CD4-positive, alpha-beta memory T cell (primary cell): ENCODE measurements around the gene PSMD1. TPM values are rescaled to one million over a fixed set of nuclear protein-coding genes. Genes with fewer than 3 reads are reported as not detected.
"Not testable (repeated sequence)": the region's sequence is repeated elsewhere in the genome, so short reads cannot be mapped to it uniquely, and the experiment has no call there.

Experiments
- CTCF ChIA-PET: fragments of 350-600 bp; sonication (Branson Sonifier 250); formaldehyde crosslinking; loops from one replicate; lab custom pipeline; 2021; ENCODE audit warnings: inconsistent platforms; ENCODE audit not compliant: partially characterized antibody; lab: Charles Lee
- POLR2A ChIA-PET: fragments of 350-600 bp; sonication (Branson Sonifier 250); formaldehyde crosslinking; loops from one replicate; lab custom pipeline; 2021; ENCODE audit not compliant: partially characterized antibody; lab: Charles Lee
- DNase-seq, 5 donors: peaks; one replicate each; pipeline versions ENCODE4 v3.0.0 to v3.0.0-alpha.2; 2020 to 2022; ENCODE audit warnings: mixed read lengths in 1 of 5
- H3K27ac ChIP-seq: one replicate; pipeline ENCODE4 v1.7.0; 2013; ENCODE audit warnings: low read depth, low read length
- H3K27me3 ChIP-seq: 2 replicates; pipeline ENCODE4 v1.7.0; 2013; ENCODE audit warnings: mild to moderate bottlenecking, low read length, moderate library complexity; ENCODE audit not compliant: insufficient read depth
- H3K36me3 ChIP-seq: 2 replicates; pipeline ENCODE4 v1.7.0; 2013; ENCODE audit warnings: mild to moderate bottlenecking, low read length, moderate library complexity; ENCODE audit not compliant: insufficient read depth
- H3K4me1 ChIP-seq: 2 replicates; pipeline ENCODE4 v1.7.0; 2013; ENCODE audit warnings: mild to moderate bottlenecking, low read length, moderate library complexity; ENCODE audit not compliant: insufficient read depth
- H3K4me3 ChIP-seq, 2 donors: one replicate each; pipeline ENCODE4 v1.7.0; 2013; ENCODE audit warnings: low read length in 2 of 2, mild to moderate bottlenecking in 1 of 2
- H3K9me3 ChIP-seq, 2 donors: one replicate each; pipeline ENCODE4 v1.7.0; 2013; ENCODE audit warnings: low read length in 2 of 2, control low read depth in 1 of 2; ENCODE audit not compliant: control insufficient read depth in 1 of 2
- H3K27ac Mint-ChIP-seq, 7 donors: one replicate each; pipeline ENCODE4 v1.8.0; 2020 to 2021; ENCODE audit warnings: mixed read lengths in 7 of 7, mild to moderate bottlenecking in 6 of 7, inconsistent platforms in 3 of 7, moderate library complexity in 3 of 7
- H3K27me3 Mint-ChIP-seq, 2 donors: one replicate each; pipeline ENCODE4 v1.8.0; 2020 to 2021; ENCODE audit warnings: mixed read lengths in 2 of 2
- H3K36me3 Mint-ChIP-seq, 2 donors: one replicate each; pipeline ENCODE4 v1.8.0; 2020 to 2021; ENCODE audit warnings: mixed read lengths in 2 of 2, inconsistent platforms in 1 of 2, mild to moderate bottlenecking in 1 of 2
- H3K4me1 Mint-ChIP-seq, 4 donors: one replicate each; pipeline ENCODE4 v1.8.0; 2020 to 2021; ENCODE audit warnings: mixed read lengths in 4 of 4, mild to moderate bottlenecking in 1 of 4
- H3K4me3 Mint-ChIP-seq, 8 donors: one replicate each; pipeline ENCODE4 v1.8.0; 2020 to 2021; ENCODE audit warnings: mixed read lengths in 8 of 8, mild to moderate bottlenecking in 7 of 8, moderate library complexity in 6 of 8, inconsistent platforms in 3 of 8
- H3K9me3 Mint-ChIP-seq, 8 donors: one replicate each; pipeline ENCODE4 v1.8.0; 2020 to 2021; ENCODE audit warnings: mixed read lengths in 8 of 8, mild to moderate bottlenecking in 5 of 8, inconsistent platforms in 3 of 8, moderate library complexity in 1 of 8
- intact Hi-C: fragments of 100-400 bp; cut with micrococcal nuclease; formaldehyde crosslinking; loops from one replicate; pipeline ENCODE4 v1.15.1; 2023
- polyA plus RNA-seq, 2 donors: library from polyadenylated mRNA; unstranded; fragments of 300-500 nt; fragmentation: Illumina TruSeq; gene quantifications; one replicate each; pipeline ENCODE4 v1.2.3, GENCODE V29; 2021
- total RNA-seq, 2 experiments: library from RNA; stranded (reverse); gene quantifications; one replicate each; pipeline ENCODE4 v1.2.3, GENCODE V29; 2021

Gene PSMD1
- total and polyA plus RNA-seq, 4 experiments from 2014 or later: 38.0 to 65.0 (median 52.6) TPM

- intact Hi-C loops: no loop called here
- Mint-ChIP-seq H3K4me3 (no peak overlapping the region), H3K4me1 (peaks cover 0 to 5% (median 4%) of the 10 kb centered on the region in 4 donors), H3K36me3 (peaks cover 59 to 66% of the 10 kb centered on the region in 2 donors), H3K27me3 (no peaks in the 10 kb centered on the region), H3K9me3 (peaks cover 2 to 47% (median 24%) of the 10 kb centered on the region in 8 donors), H3K27ac (peak overlapping the region in 1 of 7 donors; percentile 80)
- no peak overlapping the region for H3K27ac ChIP-seq
- H3K27me3 ChIP-seq: no peaks in the 10 kb centered on the region
- H3K4me1 ChIP-seq: no peaks in the 10 kb centered on the region
- no peak overlapping the region for H3K4me3 ChIP-seq
- CTCF ChIA-PET: no interaction called here
- DNase-seq: no peak
- no peaks in the 10 kb centered on the region for H3K9me3 ChIP-seq
- POLR2A ChIA-PET: no interaction called here
- H3K36me3 ChIP-seq: no peaks in the 10 kb centered on the region
These were observed 43.3 kb downstream of the PSMD1 start for GRCh38 chr2:231099918-231100317.

- peaks cover 55 to 64% of the 10 kb centered on the region in 2 donors for H3K36me3 Mint-ChIP-seq
- CTCF ChIA-PET: interaction anchor here (5.7 kb wide), 1 partner anchor 353 kb away, joined by 64 read pairs; no protein-coding TSS in a partner anchor
- peaks cover 2 to 47% (median 24%) of the 10 kb centered on the region in 8 donors for H3K9me3 Mint-ChIP-seq
These were observed 43.7 kb downstream of the PSMD1 start for GRCh38 chr2:231100321-231100720.

DNA sequence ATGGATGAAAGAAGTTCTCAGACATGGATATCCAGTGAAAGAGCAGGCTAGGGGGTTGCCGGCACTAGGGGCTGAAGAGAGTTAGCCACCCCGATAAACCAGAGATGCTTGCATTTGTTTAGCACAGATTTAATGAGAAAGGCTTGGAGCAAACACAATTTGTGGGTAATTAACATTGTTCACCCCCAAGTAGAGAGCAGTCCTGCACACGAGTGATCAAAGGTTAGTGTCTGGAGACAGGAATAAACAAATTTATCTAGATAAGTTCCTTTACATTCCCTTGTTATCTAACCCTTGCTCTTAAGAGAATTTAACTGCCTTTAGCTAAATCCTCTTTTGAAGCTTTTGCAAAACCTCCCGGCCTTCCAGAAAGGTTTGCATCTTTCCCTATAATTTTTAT is 44.3 kb downstream of the PSMD1 start:
- DNase-seq: no peak
- no peaks in the 10 kb centered on the region for H3K27me3 Mint-ChIP-seq
- ChIA-PET POLR2A (no interaction called here), CTCF (interaction anchor here (0.7 to 5.7 kb wide), 4 partner anchors 11 to 352 kb away, joined by 3 to 64 read pairs (median 3); partner anchors contain the start of gene HTR2B)
- H3K4me3 Mint-ChIP-seq: no peak overlapping the region
- H3K27ac ChIP-seq: no peak overlapping the region
- H3K36me3 ChIP-seq: no peaks in the 10 kb centered on the region
- H3K4me1 ChIP-seq: no peaks in the 10 kb centered on the region
- H3K9me3 ChIP-seq: no peaks in the 10 kb centered on the region
- no peaks in the 10 kb centered on the region for H3K27me3 ChIP-seq
- peak overlapping the region in 1 of 7 donors; percentile 52 for H3K27ac Mint-ChIP-seq
- H3K36me3 Mint-ChIP-seq: peaks cover 49 to 58% of the 10 kb centered on the region in 2 donors
- peaks cover 2 to 47% (median 24%) of the 10 kb centered on the region in 8 donors for H3K9me3 Mint-ChIP-seq
- intact Hi-C loops: no loop called here
- peaks cover 0 to 5% (median 4%) of the 10 kb centered on the region in 4 donors for H3K4me1 Mint-ChIP-seq
- no peak overlapping the region for H3K4me3 ChIP-seq

More at GRCh38 chr2:231100321-231100720, 43.7 kb downstream of the PSMD1 start:
- Mint-ChIP-seq H3K27ac (peak overlapping the region in 1 of 7 donors; percentile 80), H3K4me3 (peak overlapping the region in 1 of 8 donors; percentile 20)
- POLR2A ChIA-PET, H3K36me3 ChIP-seq, intact Hi-C loops, H3K27me3 ChIP-seq, H3K9me3 ChIP-seq, DNase-seq, H3K4me1 ChIP-seq, H3K4me3 ChIP-seq, H3K4me1 Mint-ChIP-seq, H3K27ac ChIP-seq, H3K27me3 Mint-ChIP-seq: not testable (repeated sequence)

DNA sequence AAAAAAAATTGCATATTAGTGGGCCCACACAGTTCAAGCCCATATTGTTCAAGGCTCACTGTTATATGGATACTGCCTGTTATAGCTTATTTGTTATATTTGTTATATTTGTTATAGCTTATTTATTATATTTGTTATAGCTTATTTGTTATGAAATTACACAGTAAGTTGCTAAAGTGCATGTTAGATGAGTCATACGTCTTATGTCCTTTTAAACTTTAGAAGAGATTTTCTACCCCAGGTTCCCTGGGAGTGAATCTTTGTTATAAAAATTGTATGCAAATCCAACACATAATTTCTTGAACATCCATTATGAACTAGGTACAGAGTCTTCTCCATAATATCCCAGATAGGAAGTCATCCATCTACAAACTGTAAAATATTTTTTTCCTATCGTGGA is 46.1 kb downstream of the PSMD1 start:
- no peaks in the 10 kb centered on the region for H3K27me3 ChIP-seq
- no peak for DNase-seq
- POLR2A ChIA-PET: interaction anchor here (0.8 to 2.8 kb wide), 2 partner anchors 350 to 361 kb away, joined by 3 to 22 read pairs; no protein-coding TSS in a partner anchor
- peaks cover 0 to 4% (median 2%) of the 10 kb centered on the region in 4 donors for H3K4me1 Mint-ChIP-seq
- H3K9me3 ChIP-seq: no peaks in the 10 kb centered on the region
- H3K4me1 ChIP-seq: no peaks in the 10 kb centered on the region
- no peak overlapping the region for H3K27ac ChIP-seq
- no peaks in the 10 kb centered on the region for H3K27me3 Mint-ChIP-seq
- no peak overlapping the region for H3K4me3 ChIP-seq
- peaks cover 31 to 40% of the 10 kb centered on the region in 2 donors for H3K36me3 Mint-ChIP-seq
- CTCF ChIA-PET: interaction anchor here (0.9 to 5.7 kb wide), 7 partner anchors 9 to 360 kb away, joined by 3 to 64 read pairs (median 4); partner anchors contain the start of gene HTR2B
- H3K27ac Mint-ChIP-seq: no peak overlapping the region
- H3K36me3 ChIP-seq: no peaks in the 10 kb centered on the region
- intact Hi-C loops: no loop called here
- H3K4me3 Mint-ChIP-seq: no peak overlapping the region
- peaks cover 0 to 32% (median 23%) of the 10 kb centered on the region in 8 donors for H3K9me3 Mint-ChIP-seq

DNA sequence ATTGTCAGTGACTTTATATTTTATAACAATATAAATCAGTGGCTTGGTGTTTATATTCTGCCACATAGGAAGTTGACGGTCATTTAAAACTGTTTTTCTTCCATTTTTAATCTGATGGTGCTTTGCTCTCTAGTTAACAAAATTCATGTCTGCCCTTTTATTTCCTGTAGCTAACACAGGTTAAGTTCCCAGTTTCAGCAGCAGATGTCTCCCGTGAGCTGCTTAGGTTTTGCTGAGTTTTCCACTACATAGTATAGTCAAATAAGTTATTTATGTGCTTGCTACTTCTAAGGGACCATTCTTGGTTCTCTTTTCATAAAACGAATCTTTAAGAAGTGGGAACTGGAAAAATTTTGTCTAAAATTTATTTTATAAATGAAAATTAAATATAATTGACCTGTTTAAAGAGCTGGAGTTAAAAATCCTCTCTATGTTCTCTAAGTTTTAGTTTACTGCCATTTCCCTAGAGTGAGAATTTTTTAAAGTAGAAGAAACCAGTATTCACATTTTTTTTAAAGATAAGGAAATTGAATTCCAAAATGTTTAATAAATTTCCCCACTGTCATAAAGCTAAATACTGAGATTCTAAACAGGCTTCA is 47.5 kb downstream of the PSMD1 start:
- DNase-seq: peak; percentile 35 to 54 (median 48)
- POLR2A ChIA-PET: interaction anchor here (1.6 to 2.8 kb wide), 2 partner anchors 349 to 360 kb away, joined by 4 to 22 read pairs; partner anchors contain the start of gene NCL
- no peak overlapping the region for H3K27ac ChIP-seq
- Mint-ChIP-seq H3K36me3 (peaks cover 30 to 36% of the 10 kb centered on the region in 2 donors), H3K4me1 (peaks cover 0 to 4% (median 2%) of the 10 kb centered on the region in 4 donors), H3K4me3 (no peak overlapping the region), H3K27me3 (no peaks in the 10 kb centered on the region), H3K27ac (peak overlapping the region in 1 of 7 donors; percentile 6), H3K9me3 (peaks cover 0 to 19% (median 12%) of the 10 kb centered on the region in 8 donors)
- intact Hi-C loops: loop anchor here (1.0 kb wide), 3 partner anchors 301 to 454 kb away; no protein-coding TSS in a partner anchor
- CTCF ChIA-PET: interaction anchor here (0.8 to 5.7 kb wide), 11 partner anchors 8 to 454 kb away, joined by 3 to 64 read pairs (median 4); partner anchors contain the start of gene HTR2B
- no peaks in the 10 kb centered on the region for H3K27me3 ChIP-seq
- H3K9me3 ChIP-seq: no peaks in the 10 kb centered on the region
- no peak overlapping the region for H3K4me3 ChIP-seq
- peaks cover 8% of the 10 kb centered on the region for H3K36me3 ChIP-seq
- no peaks in the 10 kb centered on the region for H3K4me1 ChIP-seq

DNA sequence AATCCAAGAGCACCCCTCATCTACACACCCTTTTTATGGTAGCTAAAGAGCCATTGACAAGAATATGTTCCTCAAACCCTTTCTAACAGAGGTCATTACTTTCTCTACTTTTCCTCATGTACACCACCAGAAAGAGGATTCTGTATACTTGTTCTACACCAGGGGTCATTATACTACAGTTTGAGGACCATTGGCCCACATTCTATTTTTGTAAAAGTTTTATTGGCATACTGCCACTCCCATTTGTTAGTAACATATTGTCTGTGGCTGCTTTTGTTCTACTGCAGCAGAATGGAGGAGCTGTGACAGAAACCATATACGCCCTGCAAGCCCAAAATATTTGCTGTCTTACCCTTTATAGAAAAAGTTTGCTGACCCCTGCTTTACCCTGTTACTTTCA is 53.9 kb downstream of the PSMD1 start:
- no peak overlapping the region for H3K4me3 ChIP-seq
- intact Hi-C loops: no loop called here
- H3K9me3 Mint-ChIP-seq: no peaks in the 10 kb centered on the region
- H3K4me3 Mint-ChIP-seq: no peak overlapping the region
- H3K27ac Mint-ChIP-seq: no peak overlapping the region
- H3K27ac ChIP-seq: no peak overlapping the region
- DNase-seq: no peak
- ChIA-PET POLR2A (no interaction called here), CTCF (no interaction called here)
- no peaks in the 10 kb centered on the region for H3K9me3 ChIP-seq
- no peaks in the 10 kb centered on the region for H3K4me1 Mint-ChIP-seq
- peaks cover 46 to 49% of the 10 kb centered on the region in 2 donors for H3K36me3 Mint-ChIP-seq
- H3K27me3 Mint-ChIP-seq: no peaks in the 10 kb centered on the region
- peaks cover 9% of the 10 kb centered on the region for H3K36me3 ChIP-seq
- H3K4me1 ChIP-seq: no peaks in the 10 kb centered on the region
- no peaks in the 10 kb centered on the region for H3K27me3 ChIP-seq

- no peaks in the 10 kb centered on the region for H3K9me3 ChIP-seq
- no peak overlapping the region for H3K27ac ChIP-seq
- ChIA-PET POLR2A (no interaction called here), CTCF (interaction anchor here (0.7 to 2.0 kb wide), 3 partner anchors 11 to 340 kb away, joined by 3 to 6 read pairs (median 3); no protein-coding TSS in a partner anchor)
- Mint-ChIP-seq H3K27me3 (no peaks in the 10 kb centered on the region), H3K36me3 (peaks cover 46 to 49% of the 10 kb centered on the region in 2 donors), H3K4me3 (peak overlapping the region in 1 of 8 donors; percentile 5), H3K4me1 (peaks cover 0 to 1% (median 0%) of the 10 kb centered on the region in 4 donors), H3K9me3 (no peaks in the 10 kb centered on the region), H3K27ac (no peak overlapping the region)
- DNase-seq: no peak
- no peak overlapping the region for H3K4me3 ChIP-seq
- intact Hi-C loops: no loop called here
- H3K36me3 ChIP-seq: peaks cover 9% of the 10 kb centered on the region
- no peaks in the 10 kb centered on the region for H3K27me3 ChIP-seq
- no peaks in the 10 kb centered on the region for H3K4me1 ChIP-seq
These were observed 55.3 kb downstream of the PSMD1 start for GRCh38 chr2:231111987-231112386.
